ENCODE measurements around the gene CHAF1A.

DNA sequence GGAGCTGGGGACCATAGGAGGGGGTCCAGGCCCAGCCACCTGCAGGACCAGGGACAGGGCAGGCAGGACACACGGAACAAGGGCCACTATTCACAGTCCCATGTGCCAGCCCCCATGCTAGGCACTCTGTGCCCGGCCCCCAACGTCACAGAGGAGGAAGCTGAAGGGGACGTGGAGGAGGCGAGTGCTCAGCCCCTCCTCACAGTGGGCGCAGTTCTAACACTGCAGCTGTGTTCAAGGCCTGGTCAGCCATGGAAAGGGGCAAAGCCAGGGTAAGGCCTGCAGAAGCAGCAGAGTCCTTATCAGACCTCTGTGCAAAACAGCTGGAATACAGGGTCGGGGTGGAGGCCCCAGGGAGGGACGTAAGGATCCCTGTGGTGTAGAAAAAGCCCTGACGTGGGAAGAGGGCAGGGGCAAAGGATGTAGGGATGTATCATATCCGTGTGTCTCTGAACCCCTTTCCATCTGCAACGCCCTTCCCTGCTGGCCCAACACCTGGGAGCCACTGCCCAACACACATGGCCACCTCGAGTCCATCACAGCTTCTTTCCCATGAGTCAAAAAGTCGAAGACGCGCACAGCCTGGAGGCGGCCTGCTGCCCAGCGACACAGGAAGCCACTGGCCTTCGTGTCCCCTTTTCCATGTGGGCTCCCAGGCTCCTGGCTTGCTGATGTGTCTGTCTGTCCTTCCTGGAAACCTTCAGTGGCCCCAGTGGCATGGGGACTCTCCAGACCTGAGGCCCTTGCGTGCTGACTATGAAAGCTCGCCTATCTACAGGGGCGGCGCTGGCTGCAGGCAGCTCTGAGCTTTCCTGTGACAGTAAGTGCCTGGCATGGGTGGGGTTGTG is 30.1 kb upstream of the CHAF1A start:
- TF ChIP-seq JUND (IDR thresholded peaks at IDR 0.05; ENCODE audit: low read length) (no peak), SIN3A (conservative IDR thresholded peaks at IDR 0.05 in 1 of 2, IDR thresholded peaks at IDR 0.05 in 1 of 2; ENCODE audit: low read depth in 1 of 2, low read length in 2 of 2) (no peak), EZH2 (IDR thresholded peaks at IDR 0.05; ENCODE audit: low read depth, low read length, severe bottlenecking) (no peak), GABPA (IDR thresholded peaks at IDR 0.05; ENCODE audit: borderline replicate concordance, insufficient read depth, low read length) (no peak), NRF1 (IDR thresholded peaks at IDR 0.05; ENCODE audit: low read depth, low read length) (no peak), POLR2A (IDR thresholded peaks at IDR 0.05; ENCODE audit: control extremely low read depth in 1 of 2, low read depth in 2 of 2, low read length in 2 of 2) (no peak), TAF7 (optimal IDR thresholded peaks at IDR 0.05; ENCODE audit: borderline replicate concordance, low read depth, low read length) (no peak), CHD1 (IDR thresholded peaks at IDR 0.05; ENCODE audit: low read depth, low read length) (no peak), TAF1 (IDR thresholded peaks at IDR 0.05; ENCODE audit: low read depth, low read length) (no peak), SP1 (IDR thresholded peaks at IDR 0.05; ENCODE audit: low read depth, low read length) (no peak)
